ENCODE measurements around the gene CDIPT.
A peak's percentile ranks its signal among the peaks of the same experiment; 100 is the strongest.

DNA sequence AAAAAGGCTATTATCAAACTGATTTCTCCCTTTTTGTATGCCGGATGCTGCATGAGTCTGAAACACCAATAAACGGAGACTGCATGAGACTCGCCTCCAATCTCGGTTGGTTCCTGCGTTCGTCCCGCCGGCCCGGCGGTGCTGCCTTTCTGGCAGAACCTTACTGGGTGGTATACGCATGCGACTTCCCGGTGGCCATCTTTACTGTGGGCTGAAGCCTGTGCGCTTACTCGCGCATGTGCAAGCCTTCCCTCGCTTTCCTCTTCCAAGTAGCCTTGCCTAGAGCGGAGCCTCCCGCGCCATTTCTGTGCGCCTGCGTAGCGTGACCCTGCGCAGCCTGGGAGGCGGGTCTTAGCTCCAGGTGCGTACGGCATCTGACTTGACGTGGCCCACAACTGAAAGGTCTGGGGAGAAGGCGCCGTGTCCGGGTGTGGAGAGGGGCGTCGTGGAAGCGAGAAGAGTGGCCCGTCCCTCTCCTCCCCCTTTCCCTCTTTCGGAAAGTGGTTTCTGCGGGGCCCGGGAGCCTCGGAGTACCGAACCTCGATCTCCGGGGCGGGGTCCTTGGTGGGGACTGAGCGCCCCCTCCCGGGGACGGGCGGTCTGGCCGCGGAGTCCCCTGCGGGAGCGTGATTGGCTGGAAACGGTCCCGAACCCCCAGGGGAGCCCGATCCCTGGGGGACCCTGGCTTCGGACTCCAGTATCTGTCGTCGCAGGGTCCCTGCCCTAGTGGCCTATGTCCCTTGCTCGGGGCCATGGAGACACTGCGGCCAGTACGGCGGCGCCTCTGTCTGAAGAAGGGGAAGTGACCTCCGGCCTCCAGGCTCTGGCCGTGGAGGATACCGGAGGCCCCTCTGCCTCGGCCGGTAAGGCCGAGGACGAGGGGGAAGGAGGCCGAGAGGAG lies 47.0 kb downstream of the CDIPT start, which contains the start of gene PAGR1:
- TF ChIP-seq CTCF (IDR thresholded peaks at IDR 0.05) (peak in 1 of 3 donors; percentile 79), POLR2A (IDR thresholded peaks at IDR 0.05) (no peak)
